Measurements from ENCODE around the gene CIB1. TPM values are rescaled to one million over a fixed set of nuclear protein-coding genes. Genes with fewer than 3 reads are reported as not detected.

CIB1 gene
- total RNA-seq, 4 donors from 2014 or later, result 9.5 to 80.7 (median 49.2) TPM

- H3K4me1 ChIP-seq, result no peaks in the 10 kb centered on the region
- no peak for DNase-seq
- no peak for TF ChIP-seq CTCF (IDR thresholded peaks at IDR 0.05)
- no peak for TF ChIP-seq POLR2A (IDR thresholded peaks at IDR 0.05)
- intact Hi-C loops (cut with DNase I; ENCODE audit: low total_unique reads), result no loop called here
- H3K4me3 ChIP-seq, result peak overlapping the region; percentile 48 to 62
- no peaks in the 10 kb centered on the region for H3K27me3 ChIP-seq
- no peaks in the 10 kb centered on the region for H3K9me3 ChIP-seq
- H3K27ac ChIP-seq, result peak overlapping the region; percentile 26 to 68
- no peaks in the 10 kb centered on the region for H3K36me3 ChIP-seq
These were observed 15.1 kb upstream of the CIB1 start for GRCh38 chr15:90248789-90249202.

DNA sequence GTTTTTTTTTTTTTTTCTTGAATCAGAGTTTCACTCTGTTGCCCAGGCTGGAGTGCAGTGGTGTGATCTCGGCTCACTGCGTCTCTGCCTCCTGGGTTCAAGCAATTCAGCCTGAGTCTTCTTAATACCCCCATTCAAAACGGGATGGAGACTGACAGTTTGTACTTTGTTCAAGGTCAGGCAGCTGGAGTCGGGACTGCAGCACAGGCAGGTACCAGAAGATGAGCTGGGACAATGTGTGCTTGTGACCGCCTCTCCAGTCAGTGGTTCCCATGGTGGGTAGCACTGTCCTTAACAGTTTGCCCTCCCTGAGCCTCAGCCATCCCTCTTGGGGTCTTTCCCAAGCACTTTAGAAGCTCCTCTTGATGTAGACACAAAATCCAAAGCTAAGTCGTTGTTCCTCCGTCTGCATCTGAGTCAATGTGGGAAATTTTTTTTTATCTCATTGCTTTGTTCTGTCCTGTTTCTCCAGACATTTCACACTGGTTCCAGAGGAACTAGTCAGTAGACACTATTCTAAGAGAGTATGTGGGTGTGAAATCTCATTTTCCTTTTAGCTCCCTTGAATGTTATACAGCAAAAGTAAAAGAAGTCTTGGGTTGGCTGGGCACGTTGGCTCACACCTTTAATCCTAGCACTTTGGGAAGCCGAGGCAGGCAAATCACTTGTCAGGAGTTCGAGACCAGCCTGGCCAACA is 10.3 kb upstream of the CIB1 start:
- Histone ChIP-seq H3K9me3 (no peaks in the 10 kb centered on the region), H3K36me3 (no peaks in the 10 kb centered on the region), H3K27me3 (no peaks in the 10 kb centered on the region), H3K4me3 (no peak overlapping the region), H3K27ac (no peak overlapping the region), H3K4me1 (no peaks in the 10 kb centered on the region)
- intact Hi-C loops (cut with DNase I; ENCODE audit: low total_unique reads), result no loop called here
- no peak for DNase-seq
- no peak for TF ChIP-seq POLR2A (IDR thresholded peaks at IDR 0.05)
- TF ChIP-seq CTCF (IDR thresholded peaks at IDR 0.05), result no peak

DNA sequence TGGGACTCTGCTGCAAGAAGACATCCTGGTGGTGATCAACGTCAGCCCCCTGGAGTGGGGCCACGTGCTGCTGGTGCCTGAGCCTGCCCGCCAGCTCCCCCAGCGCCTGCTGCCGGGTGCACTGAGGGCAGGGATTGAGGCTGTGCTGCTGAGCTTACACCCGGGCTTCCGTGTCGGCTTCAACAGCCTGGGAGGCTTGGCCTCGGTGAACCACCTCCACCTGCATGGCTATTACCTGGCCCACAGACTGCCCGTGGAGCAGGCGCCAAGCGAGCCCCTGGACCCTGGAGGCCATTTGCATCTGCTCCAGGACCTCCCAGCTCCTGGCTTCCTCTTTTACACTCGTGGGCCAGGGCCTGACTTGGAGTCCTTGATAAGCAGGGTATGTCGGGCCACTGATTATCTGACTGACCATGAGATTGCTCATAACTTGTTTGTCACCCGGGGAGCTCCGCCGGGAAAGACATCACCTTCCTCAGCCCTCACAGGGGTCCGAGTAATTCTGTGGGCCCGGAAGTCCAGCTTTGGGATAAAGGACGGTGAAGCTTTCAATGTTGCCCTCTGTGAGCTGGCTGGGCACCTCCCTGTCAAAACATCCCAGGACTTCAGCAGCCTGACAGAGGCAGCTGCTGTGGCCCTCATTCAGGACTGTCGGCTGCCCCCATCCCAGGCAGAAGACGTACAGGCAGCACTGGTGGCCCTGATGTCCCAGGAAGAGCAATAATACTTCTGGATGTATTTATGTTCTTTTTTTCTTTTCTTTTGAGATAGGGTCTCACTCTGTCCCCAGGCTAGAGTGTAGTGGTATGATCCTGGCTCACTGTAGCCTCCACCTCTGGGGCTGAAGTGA is 7.8 kb upstream of the CIB1 start:
- no peaks in the 10 kb centered on the region for H3K36me3 ChIP-seq
- H3K9me3 ChIP-seq, result no peaks in the 10 kb centered on the region
- H3K4me3 ChIP-seq, result no peak overlapping the region
- no peak overlapping the region for H3K27ac ChIP-seq
- DNase-seq, result no peak
- H3K27me3 ChIP-seq, result no peaks in the 10 kb centered on the region
- intact Hi-C loops (cut with DNase I; ENCODE audit: low total_unique reads), result no loop called here
- TF ChIP-seq CTCF (IDR thresholded peaks at IDR 0.05) (no peak), POLR2A (IDR thresholded peaks at IDR 0.05) (no peak)
- no peaks in the 10 kb centered on the region for H3K4me1 ChIP-seq

DNA sequence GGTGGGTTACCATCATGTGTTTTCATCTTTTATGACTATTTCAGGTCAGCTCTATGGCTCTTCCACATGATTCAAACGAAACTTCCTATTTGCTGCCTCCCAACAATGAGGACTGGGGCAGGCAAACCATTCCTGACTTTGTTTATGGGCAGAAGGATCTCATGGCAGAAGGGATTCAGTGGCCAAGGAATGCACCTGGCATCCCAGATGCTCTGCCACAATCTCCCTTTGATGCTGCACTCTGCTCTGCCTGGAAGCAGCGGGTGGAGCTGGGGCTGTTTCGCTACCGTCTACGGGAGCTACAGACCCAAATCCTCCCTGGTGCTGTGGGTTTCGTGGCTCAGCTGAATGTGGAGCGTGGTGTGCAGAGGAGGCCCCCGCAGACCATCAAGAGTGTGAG is 7.1 kb upstream of the CIB1 start:
- no peaks in the 10 kb centered on the region for H3K4me1 ChIP-seq
- no peaks in the 10 kb centered on the region for H3K27me3 ChIP-seq
- intact Hi-C loops (cut with DNase I; ENCODE audit: low total_unique reads), result no loop called here
- no peak for TF ChIP-seq POLR2A (IDR thresholded peaks at IDR 0.05)
- no peak for TF ChIP-seq CTCF (IDR thresholded peaks at IDR 0.05)
- no peak overlapping the region for H3K27ac ChIP-seq
- H3K9me3 ChIP-seq, result no peaks in the 10 kb centered on the region
- H3K36me3 ChIP-seq, result no peaks in the 10 kb centered on the region
- no peak overlapping the region for H3K4me3 ChIP-seq
- DNase-seq, result no peak

GRCh38 chr15:90239371-90239770 is 5.6 kb upstream of the CIB1 start:
- no peak overlapping the region for H3K27ac ChIP-seq
- no peaks in the 10 kb centered on the region for H3K36me3 ChIP-seq
- no peaks in the 10 kb centered on the region for H3K27me3 ChIP-seq
- peaks cover 0 to 4% of the 10 kb centered on the region in 2 donors for H3K4me1 ChIP-seq
- TF ChIP-seq CTCF (IDR thresholded peaks at IDR 0.05) (no peak), POLR2A (IDR thresholded peaks at IDR 0.05) (no peak)
- intact Hi-C loops (cut with DNase I; ENCODE audit: low total_unique reads), result no loop called here
- DNase-seq, result no peak
- H3K9me3 ChIP-seq, result no peaks in the 10 kb centered on the region
- no peak overlapping the region for H3K4me3 ChIP-seq

Measured in uterus (tissue), 4 donors.